ENCODE data around the gene IL36G. TPM values are rescaled to one million over a fixed set of nuclear protein-coding genes. Genes with fewer than 3 reads are reported as not detected.

IL36G gene
- total and polyA plus RNA-seq, 2 experiments from 2014 or later = not detected

GRCh38 chr2:113012436-113013335, 34.9 kb downstream of the IL36G start:
- DNase-seq (ENCODE audit: low spot score) (no peak), ATAC-seq (no peak)
- no peaks in the 10 kb centered on the region for H3K4me1 ChIP-seq (ENCODE audit: insufficient read depth)
- Mint-ChIP-seq H3K27ac (no peak overlapping the region), H3K4me1 (no peaks in the 10 kb centered on the region), H3K27me3 (ENCODE audit: insufficient read depth, low read depth, poor library complexity) (peaks cover 4% of the 10 kb centered on the region), H3K9me3 (peaks cover 5% of the 10 kb centered on the region; the same call in 2 of the 3 replicates), H3K36me3 (ENCODE audit: low read depth) (peaks cover 3% of the 10 kb centered on the region; the same call in 1 of the 3 replicates), H3K4me3 (no peak overlapping the region)
- H3K4me3 ChIP-seq = no peak overlapping the region
- no peaks in the 10 kb centered on the region for H3F3A ChIP-seq (replicated peaks; ENCODE audit: low read depth)
- no peak overlapping the region for H2AFZ ChIP-seq
- H3K4me2 ChIP-seq = no peak overlapping the region
- no peaks in the 10 kb centered on the region for H3K36me3 ChIP-seq (ENCODE audit: insufficient read depth)
- 0 out of 2 replicates have a peak, but pooled peaks cover 4% of the 10 kb centered on the region for H3K9me2 ChIP-seq (ENCODE audit: insufficient read depth)
- no peak for TF ChIP-seq NANOG (IDR thresholded peaks at IDR 0.05; ENCODE audit: borderline replicate concordance)
- TF ChIP-seq POLR2AphosphoS5 (IDR thresholded peaks at IDR 0.05; ENCODE audit: low read depth) = no peak
- no peak for TF ChIP-seq JUNB (IDR thresholded peaks at IDR 0.05; ENCODE audit: unreplicated experiment)
- TF ChIP-seq ETS1 (IDR thresholded peaks at IDR 0.05) = no peak
- TF ChIP-seq REST (IDR thresholded peaks at IDR 0.05; ENCODE audit: unreplicated experiment) = no peak
- no peak for TF ChIP-seq EZH2 (IDR thresholded peaks at IDR 0.05; ENCODE audit: low read depth, unreplicated experiment)
- no peak for TF ChIP-seq CREB1 (CRISPR knock-in tag; IDR thresholded peaks at IDR 0.05; ENCODE audit: low read depth)
- no peak for TF ChIP-seq ZNF331 (CRISPR knock-in tag; IDR thresholded peaks at IDR 0.05; ENCODE audit: low read depth)
- TF ChIP-seq ZNF462 (CRISPR knock-in tag; IDR thresholded peaks at IDR 0.05) = no peak
- TF ChIP-seq EZH2phosphoT487 (IDR thresholded peaks at IDR 0.05; ENCODE audit: unreplicated experiment) = no peak
- no peaks in the 10 kb centered on the region for H3K79me2 ChIP-seq (replicated peaks; ENCODE audit: insufficient read depth)
- no peak overlapping the region for H3K27ac ChIP-seq (ENCODE audit: low read depth)
- no peaks in the 10 kb centered on the region for H3K27me3 ChIP-seq (ENCODE audit: insufficient read depth)
- H4K20me1 ChIP-seq (replicated peaks; ENCODE audit: insufficient read depth) = no peaks in the 10 kb centered on the region

Data from GM23338 (cell line).